Hematopoietic multipotent progenitor cell treated with erythropoietin and hydrocortisone succinate and interleukin-3 and kit ligand, for 4 days (in vitro differentiated cells): ENCODE measurements around the gene SARDH.
"Not testable (repeated sequence)": the region's sequence is repeated elsewhere in the genome, so short reads cannot be mapped to it uniquely, and the experiment has no call there.

Source experiments
- DNase-seq: peaks from one replicate; pipeline ENCODE4 v3.0.0-alpha.2; 2015

SARDH gene

DNA sequence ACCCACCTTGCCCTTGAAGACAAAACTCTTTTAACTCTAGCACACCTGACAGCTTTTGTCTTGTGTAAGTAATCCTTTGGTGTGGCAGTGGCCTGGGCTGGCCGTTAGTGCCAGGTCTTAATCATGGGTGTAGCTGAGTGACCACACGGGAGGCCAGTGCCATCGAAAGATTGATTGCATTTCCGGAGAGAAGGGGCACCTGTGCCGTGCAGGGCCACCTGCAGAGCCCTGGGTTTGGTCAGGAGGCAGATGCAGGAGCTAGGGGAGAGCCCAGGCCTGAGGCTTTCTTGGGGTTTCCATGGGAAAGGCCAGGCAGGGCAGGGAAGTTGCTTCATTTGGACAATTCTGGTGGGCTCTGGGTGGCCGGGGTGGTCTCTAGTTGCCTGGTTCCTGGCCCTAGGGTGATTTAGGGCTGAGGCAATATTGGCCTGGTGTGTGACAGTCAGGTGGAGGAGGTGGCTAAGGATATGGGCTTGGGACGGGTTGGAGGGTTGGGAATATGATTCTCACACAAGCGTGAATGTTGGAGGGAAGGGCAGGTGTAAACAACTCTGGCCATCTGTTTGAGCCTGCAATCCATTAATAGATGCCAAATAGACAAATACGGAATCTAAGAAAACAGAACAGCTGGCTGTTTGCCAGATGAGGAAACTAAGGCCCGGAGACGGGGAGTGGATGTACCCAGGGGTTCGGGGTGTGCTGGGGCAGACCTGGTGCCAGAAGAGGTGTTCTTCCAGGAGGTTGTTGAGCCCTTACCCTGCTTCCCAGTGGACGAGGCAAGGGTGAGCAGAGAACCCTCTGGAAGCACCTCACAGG, 97.4 kb downstream of the SARDH start:
- no peak for DNase-seq

- no peak for DNase-seq
Measured at GRCh38 chr9:133640160-133640559, 98.0 kb downstream of the SARDH start.

GRCh38 chr9:133639613-133640012, 98.5 kb downstream of the SARDH start:
- no peak for DNase-seq

- no peak for DNase-seq
Measured at GRCh38 chr9:133638711-133639110, 99.4 kb downstream of the SARDH start.

GRCh38 chr9:133638076-133638475, 100.1 kb downstream of the SARDH start:
- DNase-seq: no peak

DNA sequence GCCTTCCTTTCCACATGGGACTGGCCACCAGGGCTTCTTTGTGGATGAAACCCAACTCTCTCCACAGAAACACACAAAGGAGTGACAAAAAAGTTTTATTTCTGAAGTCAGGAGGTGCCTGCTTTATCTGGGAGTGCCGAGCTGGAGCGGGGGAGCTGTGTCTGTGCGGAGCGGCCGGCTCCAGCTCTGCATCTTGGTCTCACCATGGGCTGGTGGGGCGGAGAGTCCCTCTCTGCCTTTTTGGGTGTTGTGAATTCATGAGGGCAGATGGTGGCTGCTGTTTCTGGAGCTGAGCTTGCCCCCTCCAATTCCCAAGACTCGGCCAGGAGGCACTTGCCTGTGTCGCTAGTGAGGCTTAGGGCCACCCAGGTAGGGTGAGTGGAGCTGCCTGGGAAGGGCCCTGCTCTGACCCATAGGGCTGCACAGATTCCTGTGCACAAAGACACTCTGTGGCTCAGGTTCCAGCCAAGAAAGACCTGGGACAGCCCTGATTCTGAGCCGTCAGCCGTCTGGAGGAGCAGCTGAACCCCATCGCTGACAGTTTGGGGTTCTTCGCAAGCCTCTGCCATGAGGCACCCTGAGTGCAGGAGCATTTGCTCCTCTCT, 100.6 kb downstream of the SARDH start:
- DNase-seq: no peak

DNA sequence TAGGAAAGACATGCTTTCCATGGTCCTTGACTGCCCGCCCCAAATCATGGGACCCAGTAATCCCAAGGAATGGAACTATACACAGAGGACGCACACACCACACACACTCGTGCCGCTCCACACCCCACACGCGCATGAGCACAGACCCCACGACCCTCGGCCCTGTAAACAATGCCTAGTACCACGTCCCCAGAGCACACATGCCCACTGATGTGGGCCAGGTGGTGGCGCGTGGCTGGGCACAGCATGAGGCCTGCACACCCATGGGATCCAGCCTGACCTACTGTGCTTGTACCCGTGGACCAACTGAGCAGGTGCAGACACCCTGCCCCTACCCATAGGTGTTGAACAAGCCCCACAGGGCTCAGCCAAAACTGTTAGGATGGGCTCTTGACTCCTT, 101.2 kb downstream of the SARDH start:
- no peak for DNase-seq

DNA sequence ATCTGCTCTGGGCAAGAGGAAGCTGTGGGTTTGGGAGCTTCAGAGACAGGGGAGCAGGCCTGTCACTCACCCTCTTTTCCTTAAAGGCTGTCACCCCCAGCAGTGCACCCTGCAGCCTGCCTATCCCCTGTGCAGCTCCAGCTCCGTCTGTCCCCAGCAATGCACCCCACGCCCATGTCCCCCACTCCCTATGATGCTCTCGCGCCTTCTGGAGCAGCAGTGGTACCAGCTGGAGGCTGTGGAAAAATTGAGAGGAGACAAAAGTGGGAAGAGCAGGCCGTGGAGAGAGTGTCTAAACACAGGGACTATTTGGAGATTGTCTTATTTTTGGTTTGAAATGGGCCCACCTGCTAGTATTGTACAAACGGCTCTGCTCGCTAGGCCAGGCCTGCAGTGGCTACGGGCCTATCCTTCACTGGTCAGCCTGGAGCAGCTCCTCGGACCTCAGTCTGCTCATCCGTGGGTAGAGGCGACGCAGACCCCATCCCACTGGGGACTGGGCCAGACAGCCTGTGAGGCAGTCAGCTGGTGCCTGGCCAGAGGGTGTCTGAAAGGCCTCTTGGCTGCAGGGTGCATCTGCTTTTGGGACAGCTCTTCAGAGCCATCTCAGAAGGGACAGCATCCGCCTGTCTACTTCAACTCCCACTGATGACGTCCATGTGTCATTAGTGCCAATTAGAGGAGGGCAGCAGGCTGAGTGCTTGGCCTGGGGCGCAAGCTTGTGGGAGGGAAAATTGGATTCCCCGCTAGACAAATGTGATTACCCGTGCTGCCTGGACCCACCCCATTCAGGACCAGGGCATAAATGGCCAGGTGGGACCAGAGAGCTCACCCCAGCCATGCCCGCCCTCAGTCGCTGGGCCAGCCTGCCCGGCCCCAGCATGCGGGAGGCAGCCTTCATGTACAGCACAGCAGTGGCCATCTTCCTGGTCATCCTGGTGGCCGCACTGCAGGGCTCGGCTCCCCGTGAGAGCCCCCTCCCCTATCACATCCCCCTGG, 102.3 kb downstream of the SARDH start, which contains the start of gene DBH:
Gene DBH, plus strand, starts transcription at position 831 of the 999 bp plus-strand sequence. Its CDS starts 9 bp downstream, at position 840.
- no peak for DNase-seq

DNA sequence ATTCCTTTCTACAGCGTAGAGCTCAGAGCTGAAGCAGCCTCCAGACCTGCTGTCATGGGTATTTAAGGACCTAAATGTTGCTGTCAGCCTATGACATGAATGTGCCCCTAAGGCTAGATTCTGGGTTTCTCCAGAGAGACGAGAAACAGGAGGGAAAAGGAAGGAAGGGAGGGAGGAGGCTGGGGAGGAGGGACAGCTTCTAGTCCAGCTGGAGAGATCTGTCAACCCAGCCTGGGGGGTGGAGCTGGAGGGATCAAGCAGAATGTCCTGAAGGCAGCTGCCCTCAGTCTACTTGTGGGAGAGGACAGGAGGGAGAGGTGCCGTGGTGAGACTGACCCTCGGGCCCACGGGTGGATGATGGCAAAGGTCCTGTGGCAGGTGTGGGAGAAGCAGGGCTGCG, 103.1 kb downstream of the SARDH start:
- DNase-seq: no peak

GRCh38 chr9:133634081-133634691, 104.0 kb downstream of the SARDH start:
- peak; percentile 13 for DNase-seq

DNA sequence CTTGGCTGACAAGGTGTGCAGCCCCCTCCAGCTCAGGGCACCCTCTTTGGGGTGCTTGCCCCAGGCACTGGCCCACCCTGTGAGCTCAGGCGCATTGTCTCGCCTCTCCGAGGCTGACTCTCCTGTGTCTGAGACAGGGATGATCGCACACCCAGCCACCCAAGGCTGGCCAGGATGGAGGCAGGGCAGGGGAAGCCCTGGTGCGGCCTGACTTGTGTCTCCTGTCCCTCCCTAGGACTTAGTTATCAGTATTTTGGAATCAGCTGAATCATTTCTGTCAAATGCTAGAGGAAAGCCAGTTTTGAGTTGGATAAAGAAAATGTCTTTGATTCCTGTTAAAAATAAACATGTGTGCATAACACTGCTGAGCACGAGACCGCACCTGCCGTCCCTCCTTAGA, 104.5 kb downstream of the SARDH start:
- DNase-seq: peak; percentile 45

GRCh38 chr9:133632806-133633680, 105.1 kb downstream of the SARDH start:
- no peak for DNase-seq

DNA sequence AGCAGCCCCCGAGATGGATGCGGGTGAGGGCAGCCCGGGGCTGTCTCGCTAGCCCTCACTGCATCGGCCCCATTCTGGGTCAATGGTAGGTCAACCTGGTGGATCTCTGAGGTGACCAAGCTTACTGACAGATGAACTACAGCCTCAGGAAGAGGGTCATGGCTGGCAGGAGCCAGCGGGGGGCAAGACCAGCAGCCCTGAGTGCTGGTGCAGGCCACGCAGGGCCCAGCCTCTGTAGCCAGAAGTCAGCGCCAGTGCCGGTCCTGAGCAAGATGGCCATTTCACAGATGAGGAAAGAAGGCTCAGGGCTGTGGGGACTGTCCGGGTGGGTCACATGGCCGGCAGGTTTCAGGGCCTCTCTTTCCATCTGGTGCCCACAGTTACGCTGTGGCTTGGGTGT, 107.0 kb downstream of the SARDH start:
- no peak for DNase-seq

GRCh38 chr9:133629221-133630110, 108.7 kb downstream of the SARDH start:
- DNase-seq: no peak

- DNase-seq: no peak
Measured at GRCh38 chr9:133628766-133629165, 109.4 kb downstream of the SARDH start.

GRCh38 chr9:133627341-133627740, 110.8 kb downstream of the SARDH start:
- no peak for DNase-seq

DNA sequence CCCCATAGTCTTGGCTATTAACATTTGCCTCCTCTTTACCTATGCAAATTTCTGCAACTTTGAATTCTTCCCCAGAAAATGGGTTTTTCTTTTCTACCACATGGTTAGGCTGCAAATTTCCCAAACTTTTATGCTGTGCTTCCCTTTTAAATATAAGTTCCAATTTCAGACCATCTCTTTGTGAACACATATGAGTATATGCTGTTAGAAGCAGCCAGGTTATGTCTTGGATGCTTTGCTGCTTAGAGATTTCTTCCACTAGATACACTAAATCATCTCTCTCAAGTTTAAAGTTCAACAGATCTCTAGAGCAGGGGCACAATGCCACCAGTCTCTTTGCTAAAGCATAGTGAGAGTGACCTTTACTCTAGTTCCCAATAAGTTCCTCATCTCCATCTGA, 112.1 kb downstream of the SARDH start:
- not testable (repeated sequence) for DNase-seq

DNA sequence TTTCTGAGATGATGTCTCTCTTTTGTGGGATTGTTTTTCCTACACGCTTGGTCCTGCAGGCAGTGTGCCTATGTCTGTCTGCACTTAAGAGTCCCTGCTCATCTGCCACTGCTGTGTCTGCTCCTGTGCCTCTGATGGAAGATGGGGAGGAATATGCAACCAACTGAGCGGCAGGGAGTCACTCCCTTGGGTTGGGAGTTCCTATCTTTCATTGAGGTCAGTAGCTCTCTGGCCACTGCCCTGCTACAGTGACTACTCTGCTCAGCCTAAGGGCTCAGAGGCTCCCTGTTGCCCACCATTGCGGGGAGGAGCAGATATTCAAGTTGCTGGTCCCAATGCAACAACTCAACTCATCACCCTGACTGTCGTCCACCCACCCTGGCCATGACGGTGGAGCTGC, 115.6 kb downstream of the SARDH start:
- no peak for DNase-seq

- DNase-seq: no peak
Measured at GRCh38 chr9:133621725-133622267, 116.4 kb downstream of the SARDH start.

GRCh38 chr9:133619791-133620190, 118.4 kb downstream of the SARDH start:
- peak; percentile 38 for DNase-seq
